OCI-LY3 (cell line): ENCODE measurements around the gene TMEM213.

Experiments used
- EZH2phosphoT487 ChIP-seq: fragments of 200-600 bp; shearing (Covaris generic); IDR thresholded peaks from 2 replicates; pipeline ENCODE4 v1.6.1; 2018; ENCODE audit warnings: antibody characterized with exemption, mixed run types, low read depth
- TF ChIP-seq, protein P1 (sequence below): fragments of 200-600, 300-600 bp; sonication (generic); IDR thresholded peaks from 2 replicates; pipeline ENCODE4 v1.5.1; 2014; ENCODE audit warnings: antibody characterized with exemption, low read length, low read depth

DNA sequence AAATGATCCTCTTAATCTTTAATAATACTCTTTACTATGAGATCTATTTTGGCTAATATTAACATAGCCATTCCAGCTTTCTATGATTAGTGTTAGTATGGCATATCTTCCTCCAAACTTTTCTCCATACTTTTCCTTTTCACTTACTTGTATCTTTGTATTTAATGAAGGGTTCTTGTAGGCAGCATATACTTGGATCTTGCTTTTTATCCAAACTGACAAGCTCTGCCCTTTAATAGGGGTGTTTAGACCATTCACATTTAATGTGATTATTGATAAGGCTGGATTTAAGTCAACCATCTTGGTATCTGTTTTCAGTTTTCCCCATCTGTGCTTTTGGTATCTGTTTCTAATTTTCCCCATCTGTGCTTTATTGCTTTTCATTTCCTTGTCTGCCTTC, 59.9 kb downstream of the TMEM213 start:
- TF ChIP-seq, protein P1, sequence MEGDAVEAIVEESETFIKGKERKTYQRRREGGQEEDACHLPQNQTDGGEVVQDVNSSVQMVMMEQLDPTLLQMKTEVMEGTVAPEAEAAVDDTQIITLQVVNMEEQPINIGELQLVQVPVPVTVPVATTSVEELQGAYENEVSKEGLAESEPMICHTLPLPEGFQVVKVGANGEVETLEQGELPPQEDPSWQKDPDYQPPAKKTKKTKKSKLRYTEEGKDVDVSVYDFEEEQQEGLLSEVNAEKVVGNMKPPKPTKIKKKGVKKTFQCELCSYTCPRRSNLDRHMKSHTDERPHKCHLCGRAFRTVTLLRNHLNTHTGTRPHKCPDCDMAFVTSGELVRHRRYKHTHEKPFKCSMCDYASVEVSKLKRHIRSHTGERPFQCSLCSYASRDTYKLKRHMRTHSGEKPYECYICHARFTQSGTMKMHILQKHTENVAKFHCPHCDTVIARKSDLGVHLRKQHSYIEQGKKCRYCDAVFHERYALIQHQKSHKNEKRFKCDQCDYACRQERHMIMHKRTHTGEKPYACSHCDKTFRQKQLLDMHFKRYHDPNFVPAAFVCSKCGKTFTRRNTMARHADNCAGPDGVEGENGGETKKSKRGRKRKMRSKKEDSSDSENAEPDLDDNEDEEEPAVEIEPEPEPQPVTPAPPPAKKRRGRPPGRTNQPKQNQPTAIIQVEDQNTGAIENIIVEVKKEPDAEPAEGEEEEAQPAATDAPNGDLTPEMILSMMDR, result no peak
- TF ChIP-seq EZH2phosphoT487, result no peak
